GM12801 (cell line): ENCODE results near the gene PDK4.

Source experiments
- CTCF ChIP-seq: IDR thresholded peaks from one replicate; pipeline ENCODE4 v1.5.1; 2011; ENCODE audit warnings: control low read depth; ENCODE audit not compliant: insufficient read length; ENCODE audit errors: extremely low read depth

PDK4 gene

GRCh38 chr7:95619517-95619916 lies 23.2 kb upstream of the PDK4 start:
- no peak for TF ChIP-seq CTCF

GRCh38 chr7:95614442-95614940 lies 18.2 kb upstream of the PDK4 start:
- TF ChIP-seq CTCF = no peak

- TF ChIP-seq CTCF = no peak
Measured at GRCh38 chr7:95611224-95611623, 14.9 kb upstream of the PDK4 start.

GRCh38 chr7:95609277-95609971 lies 13.1 kb upstream of the PDK4 start:
- no peak for TF ChIP-seq CTCF

- no peak for TF ChIP-seq CTCF
Measured at GRCh38 chr7:95608359-95609173, 12.2 kb upstream of the PDK4 start.

GRCh38 chr7:95607561-95607960 lies 11.2 kb upstream of the PDK4 start:
- TF ChIP-seq CTCF = no peak

- no peak for TF ChIP-seq CTCF
Measured at GRCh38 chr7:95605275-95605674, 9.0 kb upstream of the PDK4 start.
